ENCODE results near the gene RNF220. TPM values are rescaled to one million over a fixed set of nuclear protein-coding genes. Genes with fewer than 3 reads are reported as not detected.

The RNF220 gene
- total RNA-seq, 1 experiment from 2014 or later = 92.4 TPM

GRCh38 chr1:44649788-44650158 lies 244.7 kb downstream of the RNF220 start:
- ChIA-PET CTCF (no interaction called here), POLR2A (no interaction called here)
- Mint-ChIP-seq H3K27ac (ENCODE audit: unreplicated experiment) (no peak overlapping the region), H3K9me3 (ENCODE audit: unreplicated experiment) (no peaks in the 10 kb centered on the region), H3K4me3 (ENCODE audit: unreplicated experiment) (no peak overlapping the region), H3K27me3 (ENCODE audit: insufficient read depth, unreplicated experiment) (no peaks in the 10 kb centered on the region), H3K36me3 (ENCODE audit: insufficient read depth, unreplicated experiment) (peaks cover 18% of the 10 kb centered on the region), H3K4me1 (ENCODE audit: low read depth, unreplicated experiment) (no peaks in the 10 kb centered on the region)
- Histone ChIP-seq H3K4me1 (no peaks in the 10 kb centered on the region), H3K4me3 (ENCODE audit: low read depth, low read length) (no peak overlapping the region), H3K36me3 (ENCODE audit: control insufficient read depth, insufficient read depth, low read length) (peaks cover 2% of the 10 kb centered on the region; the same call in 1 of the 2 replicates), H3K9me3 (no peaks in the 10 kb centered on the region), H3K27me3 (replicated peaks; ENCODE audit: control insufficient read depth, insufficient read depth, low read length) (no peaks in the 10 kb centered on the region)
- DNase-seq = no peak
- BruUV-seq (replicated peaks) = no TSS peak
- TF ChIP-seq CTCF (IDR thresholded peaks at IDR 0.05; ENCODE audit: insufficient read depth in 1 of 2, low read depth in 1 of 2, low read length in 1 of 2, severe bottlenecking in 1 of 2, unreplicated experiment in 1 of 2) = no peak
- intact Hi-C loops (cut with micrococcal nuclease; ENCODE audit: unreplicated experiment) = loop anchor here (5.0 kb wide), 1 partner anchor 432 kb away; no protein-coding TSS in a partner anchor

DNA sequence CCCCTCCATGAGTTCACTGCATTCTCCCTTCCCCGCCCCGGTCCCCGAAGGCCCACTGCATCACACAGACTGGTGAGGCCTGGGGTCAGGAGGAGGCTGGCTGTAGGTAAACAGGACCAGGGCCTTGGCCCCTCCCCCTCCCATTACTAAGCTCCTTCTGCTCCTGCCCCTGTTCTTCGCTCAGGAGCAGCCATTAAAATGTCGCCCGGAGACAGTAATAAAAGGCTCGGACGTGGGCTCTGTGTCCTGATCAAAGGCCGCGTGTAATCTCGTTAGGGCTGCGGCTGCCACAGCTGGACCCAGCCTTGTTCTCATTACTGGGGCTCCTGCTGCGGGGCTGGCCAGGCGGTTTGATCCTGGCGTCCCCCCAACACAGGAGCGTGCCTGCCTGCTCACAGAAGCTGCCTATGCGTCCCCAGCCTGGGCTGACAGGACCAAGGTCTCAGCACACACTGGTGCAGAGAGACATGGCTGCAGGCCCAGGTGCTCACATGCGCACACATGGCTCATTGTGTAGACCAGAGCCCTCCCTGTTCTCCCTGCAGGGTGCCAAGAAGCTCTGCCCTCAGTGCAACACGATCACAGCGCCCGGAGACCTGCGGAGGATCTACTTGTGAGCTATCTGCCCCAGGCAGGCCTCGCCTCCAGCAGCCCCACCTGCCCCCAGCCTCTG lies 245.2 kb downstream of the RNF220 start:
- H3K9me3 Mint-ChIP-seq (ENCODE audit: unreplicated experiment) = no peaks in the 10 kb centered on the region
- no peak for DNase-seq
- Histone ChIP-seq H3K9me3 (no peaks in the 10 kb centered on the region), H3K4me3 (ENCODE audit: low read depth, low read length) (no peak overlapping the region), H3K4me1 (no peaks in the 10 kb centered on the region), H3K36me3 (ENCODE audit: control insufficient read depth, insufficient read depth, low read length) (peaks cover 2% of the 10 kb centered on the region; the same call in 1 of the 2 replicates), H3K27me3 (replicated peaks; ENCODE audit: control insufficient read depth, insufficient read depth, low read length) (no peaks in the 10 kb centered on the region)
- H3K36me3 Mint-ChIP-seq (ENCODE audit: insufficient read depth, unreplicated experiment) = peaks cover 18% of the 10 kb centered on the region
- TF ChIP-seq CTCF (IDR thresholded peaks at IDR 0.05; ENCODE audit: insufficient read depth in 1 of 2, low read depth in 1 of 2, low read length in 1 of 2, severe bottlenecking in 1 of 2, unreplicated experiment in 1 of 2) = no peak
- no peaks in the 10 kb centered on the region for H3K4me1 Mint-ChIP-seq (ENCODE audit: low read depth, unreplicated experiment)
- BruUV-seq (replicated peaks) = no TSS peak
- intact Hi-C loops (cut with micrococcal nuclease; ENCODE audit: unreplicated experiment) = loop anchor here (5.0 kb wide), 1 partner anchor 433 kb away; no protein-coding TSS in a partner anchor
- H3K4me3 Mint-ChIP-seq (ENCODE audit: unreplicated experiment) = no peak overlapping the region
- CTCF ChIA-PET = interaction anchor here (0.5 to 0.6 kb wide), 2 partner anchors 67 to 433 kb away, joined by 5 read pairs; no protein-coding TSS in a partner anchor
- POLR2A ChIA-PET = interaction anchor here (0.6 kb wide), 1 partner anchor 24 kb away, joined by 8 read pairs; the partner anchor contains the start of gene TMEM53
- H3K27me3 Mint-ChIP-seq (ENCODE audit: insufficient read depth, unreplicated experiment) = no peaks in the 10 kb centered on the region
- no peak overlapping the region for H3K27ac Mint-ChIP-seq (ENCODE audit: unreplicated experiment)

DNA sequence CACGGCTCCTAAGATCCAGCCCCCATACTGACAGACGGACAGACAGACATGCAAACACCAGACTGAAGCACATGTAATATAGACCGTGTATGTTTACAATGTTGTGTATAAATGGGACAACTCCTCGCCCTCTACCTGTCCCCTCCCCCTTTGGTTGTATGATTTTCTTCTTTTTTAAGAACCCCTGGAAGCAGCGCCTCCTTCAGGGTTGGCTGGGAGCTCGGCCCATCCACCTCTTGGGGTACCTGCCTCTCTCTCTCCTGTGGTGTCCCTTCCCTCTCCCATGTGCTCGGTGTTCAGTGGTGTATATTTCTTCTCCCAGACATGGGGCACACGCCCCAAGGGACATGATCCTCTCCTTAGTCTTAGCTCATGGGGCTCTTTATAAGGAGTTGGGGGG lies 246.0 kb downstream of the RNF220 start:
- Histone ChIP-seq H3K27me3 (replicated peaks; ENCODE audit: control insufficient read depth, insufficient read depth, low read length) (no peaks in the 10 kb centered on the region), H3K9me3 (no peaks in the 10 kb centered on the region), H3K4me3 (ENCODE audit: low read depth, low read length) (no peak overlapping the region), H3K36me3 (ENCODE audit: control insufficient read depth, insufficient read depth, low read length) (no peaks in the 10 kb centered on the region; the same call in 1 of the 2 replicates), H3K4me1 (no peaks in the 10 kb centered on the region)
- H3K4me1 Mint-ChIP-seq (ENCODE audit: low read depth, unreplicated experiment) = no peaks in the 10 kb centered on the region
- no peak overlapping the region for H3K4me3 Mint-ChIP-seq (ENCODE audit: unreplicated experiment)
- H3K36me3 Mint-ChIP-seq (ENCODE audit: insufficient read depth, unreplicated experiment) = peaks cover 18% of the 10 kb centered on the region
- ChIA-PET POLR2A (interaction anchor here (0.6 kb wide), 1 partner anchor 23 kb away, joined by 8 read pairs; the partner anchor contains the start of gene TMEM53), CTCF (interaction anchor here (0.5 to 0.6 kb wide), 2 partner anchors 66 to 433 kb away, joined by 5 read pairs; no protein-coding TSS in a partner anchor)
- DNase-seq = no peak
- intact Hi-C loops (cut with micrococcal nuclease; ENCODE audit: unreplicated experiment) = loop anchor here (5.0 kb wide), 1 partner anchor 434 kb away; no protein-coding TSS in a partner anchor
- H3K9me3 Mint-ChIP-seq (ENCODE audit: unreplicated experiment) = no peaks in the 10 kb centered on the region
- H3K27me3 Mint-ChIP-seq (ENCODE audit: insufficient read depth, unreplicated experiment) = no peaks in the 10 kb centered on the region
- no peak for TF ChIP-seq CTCF (IDR thresholded peaks at IDR 0.05; ENCODE audit: insufficient read depth in 1 of 2, low read depth in 1 of 2, low read length in 1 of 2, severe bottlenecking in 1 of 2, unreplicated experiment in 1 of 2)
- BruUV-seq (replicated peaks) = TSS peak; percentile 85
- H3K27ac Mint-ChIP-seq (ENCODE audit: unreplicated experiment) = no peak overlapping the region

Measured in Caco-2 (cell line).